Chondrocyte (in vitro differentiated cells): ENCODE measurements around the gene FAM181A. TPM values are rescaled to one million over a fixed set of nuclear protein-coding genes. Genes with fewer than 3 reads are reported as not detected.

Experiments
- DNase-seq: peaks from one replicate; pipeline ENCODE4 v3.0.0; 2021; ENCODE audit warnings: mixed read lengths, low spot score
- H3K27ac Mint-ChIP-seq: one replicate; pipeline ENCODE4 v1.8.0; 2021; ENCODE audit warnings: mild to moderate bottlenecking, moderate library complexity, mixed read lengths; ENCODE audit not compliant: unreplicated experiment
- H3K27me3 Mint-ChIP-seq: 2 replicates; pipeline ENCODE4 v1.8.0; 2021; ENCODE audit warnings: low read depth, mixed read lengths
- H3K36me3 Mint-ChIP-seq: 2 replicates; pipeline ENCODE4 v1.8.0; 2021; ENCODE audit warnings: low read depth, mixed read lengths
- H3K4me1 Mint-ChIP-seq: 2 replicates; pipeline ENCODE4 v1.8.0; 2021; ENCODE audit warnings: low read depth, mild to moderate bottlenecking, mixed read lengths
- H3K4me3 Mint-ChIP-seq: one replicate; pipeline ENCODE4 v1.8.0; 2021; ENCODE audit warnings: mild to moderate bottlenecking, moderate library complexity, mixed read lengths; ENCODE audit not compliant: unreplicated experiment
- H3K9me3 Mint-ChIP-seq: 2 replicates; pipeline ENCODE4 v1.8.0; 2021; ENCODE audit warnings: low read depth, mixed read lengths
- CTCF ChIP-seq: fragments of 200-600 bp; sonication (generic); IDR thresholded peaks from 2 replicates; pipeline ENCODE4 v1.5.0; 2021; ENCODE audit warnings: antibody characterized with exemption, mild to moderate bottlenecking, moderate library complexity
- total RNA-seq: library from RNA; stranded (reverse); gene quantifications from 3 replicates; pipeline ENCODE4 v1.2.1, GENCODE V29; 2021

The FAM181A gene
- total RNA-seq, 1 donor from 2014 or later = not detected

GRCh38 chr14:93921001-93921806 is 5.9 kb upstream of the FAM181A start:
- H3K36me3 Mint-ChIP-seq = peaks cover 3% of the 10 kb centered on the region
- TF ChIP-seq CTCF = no peak
- H3K27ac Mint-ChIP-seq = no peak overlapping the region
- H3K4me3 Mint-ChIP-seq = no peak overlapping the region
- H3K9me3 Mint-ChIP-seq = peaks cover 8% of the 10 kb centered on the region
- no peaks in the 10 kb centered on the region for H3K4me1 Mint-ChIP-seq
- H3K27me3 Mint-ChIP-seq = peaks cover 39% of the 10 kb centered on the region
- DNase-seq = no peak

GRCh38 chr14:93923626-93924025 is 3.5 kb upstream of the FAM181A start:
- peaks cover 32% of the 10 kb centered on the region for H3K27me3 Mint-ChIP-seq
- no peak overlapping the region for H3K4me3 Mint-ChIP-seq
- peaks cover 7% of the 10 kb centered on the region for H3K9me3 Mint-ChIP-seq
- H3K4me1 Mint-ChIP-seq = no peaks in the 10 kb centered on the region
- H3K36me3 Mint-ChIP-seq = peaks cover 3% of the 10 kb centered on the region
- DNase-seq = no peak
- no peak for TF ChIP-seq CTCF
- H3K27ac Mint-ChIP-seq = no peak overlapping the region

- TF ChIP-seq CTCF = no peak
Observed at GRCh38 chr14:93924592-93925355, 2.4 kb upstream of the FAM181A start.

GRCh38 chr14:93925374-93925895 is 1.7 kb upstream of the FAM181A start:
- no peak for DNase-seq
- H3K27me3 Mint-ChIP-seq = peaks cover 35% of the 10 kb centered on the region
- no peaks in the 10 kb centered on the region for H3K36me3 Mint-ChIP-seq
- no peak for TF ChIP-seq CTCF
- no peaks in the 10 kb centered on the region for H3K4me1 Mint-ChIP-seq
- H3K27ac Mint-ChIP-seq = no peak overlapping the region
- H3K9me3 Mint-ChIP-seq = no peaks in the 10 kb centered on the region
- no peak overlapping the region for H3K4me3 Mint-ChIP-seq

More at GRCh38 chr14:93924592-93925355, 2.4 kb upstream of the FAM181A start:
- peaks cover under 1% of the 10 kb centered on the region for H3K9me3 Mint-ChIP-seq
- no peak overlapping the region for H3K27ac Mint-ChIP-seq
- H3K27me3 Mint-ChIP-seq = peaks cover 36% of the 10 kb centered on the region
- no peak overlapping the region for H3K4me3 Mint-ChIP-seq
- no peaks in the 10 kb centered on the region for H3K4me1 Mint-ChIP-seq
- no peak for DNase-seq
- H3K36me3 Mint-ChIP-seq = peaks cover under 1% of the 10 kb centered on the region

- Mint-ChIP-seq H3K36me3 (no peaks in the 10 kb centered on the region), H3K9me3 (no peaks in the 10 kb centered on the region), H3K4me1 (no peaks in the 10 kb centered on the region), H3K27ac (no peak overlapping the region), H3K4me3 (no peak overlapping the region), H3K27me3 (peaks cover 33% of the 10 kb centered on the region)
- no peak for DNase-seq
- no peak for TF ChIP-seq CTCF
Observed at GRCh38 chr14:93926245-93926872, 785 bp upstream of the FAM181A start.
